ENCODE results near the gene HDAC4.

DNA sequence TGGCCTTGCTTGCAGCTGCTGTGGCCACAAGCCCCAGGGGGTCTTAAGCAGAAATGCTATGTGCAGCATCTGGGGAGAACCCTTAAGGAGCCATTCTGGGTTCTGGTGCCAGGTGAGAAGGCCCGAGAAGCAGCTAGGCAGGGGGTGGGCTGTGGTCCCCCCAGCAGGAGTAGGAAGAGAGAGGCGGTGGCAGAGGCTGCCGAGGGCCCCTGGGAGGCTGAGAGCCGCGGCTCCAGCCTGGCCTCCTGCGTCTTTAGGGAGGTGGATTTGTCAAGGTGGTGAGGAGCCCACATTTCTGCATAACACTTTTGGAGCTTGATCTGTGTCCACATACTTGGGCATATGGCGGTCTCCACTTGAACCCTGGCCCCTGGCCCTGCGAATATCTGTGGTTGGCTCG is 356.5 kb downstream of the HDAC4 start:
- TF ChIP-seq EZH2 (IDR thresholded peaks at IDR 0.05; ENCODE audit: borderline replicate concordance, control insufficient read depth, low read depth, low read length), result no peak
- no peak for TF ChIP-seq EGR1 (IDR thresholded peaks at IDR 0.05; ENCODE audit: borderline replicate concordance in 1 of 2, low read depth in 2 of 2, low read length in 2 of 2)
- no peak for TF ChIP-seq YY1 (IDR thresholded peaks at IDR 0.05; ENCODE audit: low read depth, low read length)
- TF ChIP-seq ZNF274 (IDR thresholded peaks at IDR 0.05; ENCODE audit: insufficient read depth, insufficient read length), result no peak
- TF ChIP-seq CTCF (IDR thresholded peaks at IDR 0.05 in 2 of 3, conservative IDR thresholded peaks at IDR 0.05 in 1 of 3; ENCODE audit: control insufficient read depth in 2 of 3, extremely low read depth in 1 of 3, insufficient read depth in 1 of 3, low read depth in 3 of 3, low read length in 3 of 3), result no peak
- TF ChIP-seq KAT2A (conservative IDR thresholded peaks at IDR 0.05; ENCODE audit: control insufficient read depth, low read depth, low read length), result no peak
- TF ChIP-seq POLR2A (IDR thresholded peaks at IDR 0.05; ENCODE audit: low read depth, low read length), result no peak
- TF ChIP-seq ZNF384 (IDR thresholded peaks at IDR 0.05; ENCODE audit: borderline replicate concordance, low read depth, low read length), result no peak
- TF ChIP-seq, protein P1, sequence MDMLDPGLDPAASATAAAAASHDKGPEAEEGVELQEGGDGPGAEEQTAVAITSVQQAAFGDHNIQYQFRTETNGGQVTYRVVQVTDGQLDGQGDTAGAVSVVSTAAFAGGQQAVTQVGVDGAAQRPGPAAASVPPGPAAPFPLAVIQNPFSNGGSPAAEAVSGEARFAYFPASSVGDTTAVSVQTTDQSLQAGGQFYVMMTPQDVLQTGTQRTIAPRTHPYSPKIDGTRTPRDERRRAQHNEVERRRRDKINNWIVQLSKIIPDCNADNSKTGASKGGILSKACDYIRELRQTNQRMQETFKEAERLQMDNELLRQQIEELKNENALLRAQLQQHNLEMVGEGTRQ (IDR thresholded peaks at IDR 0.05; ENCODE audit: borderline replicate concordance, low read depth, low read length), result no peak
- no peak for TF ChIP-seq HCFC1 (IDR thresholded peaks at IDR 0.05; ENCODE audit: low read length)
- TF ChIP-seq GABPA (IDR thresholded peaks at IDR 0.05; ENCODE audit: low read depth), result no peak
- no peak for TF ChIP-seq CHD2 (IDR thresholded peaks at IDR 0.05; ENCODE audit: borderline replicate concordance, low read depth, low read length)

All from GM12878 (cell line).